ENCODE results near the gene LUC7L2. TPM values are rescaled to one million over a fixed set of nuclear protein-coding genes. Genes with fewer than 3 reads are reported as not detected.
A peak's percentile ranks its signal among the peaks of the same experiment; 100 is the strongest.

Gene LUC7L2
- total RNA-seq, 1 donor from 2014 or later: 87.8 TPM

DNA sequence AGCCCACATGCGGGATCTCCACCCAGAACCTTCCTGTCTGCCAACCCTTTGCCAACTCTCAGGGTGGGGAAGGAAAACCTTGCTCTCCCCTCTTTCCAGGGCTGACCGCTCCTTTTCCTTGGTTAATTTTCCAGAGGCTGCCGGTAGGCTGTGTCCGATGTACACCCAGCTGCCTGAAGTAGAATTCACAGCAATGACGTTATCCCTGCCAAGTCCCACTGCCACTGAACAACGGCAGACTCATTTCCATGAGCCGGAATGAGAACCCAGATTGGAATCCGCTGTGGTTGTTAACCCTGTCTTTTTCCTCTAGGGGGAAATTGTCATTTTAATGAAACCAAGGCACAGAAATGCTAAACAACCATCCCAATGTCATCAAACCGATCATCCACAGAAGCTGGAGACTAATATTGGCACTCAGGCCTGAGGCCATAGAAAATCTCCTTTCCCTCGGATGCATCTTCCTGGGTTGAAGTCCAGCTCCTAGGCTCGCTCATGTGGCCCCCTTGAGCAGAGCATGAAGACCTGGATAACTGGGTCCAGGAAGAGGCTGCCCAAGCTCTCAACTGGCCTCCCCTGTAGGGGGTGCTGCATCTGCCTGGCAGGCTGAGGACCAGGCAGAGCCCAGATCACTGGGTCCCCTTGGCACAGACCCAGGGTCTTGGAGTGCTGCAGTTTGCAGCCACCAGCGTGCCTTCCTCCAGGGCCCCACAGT, 93.4 kb downstream of the LUC7L2 start:
- Mint-ChIP-seq H3K9me3 (ENCODE audit: unreplicated experiment) (no peaks in the 10 kb centered on the region), H3K4me3 (ENCODE audit: unreplicated experiment) (no peak overlapping the region), H3K4me1 (ENCODE audit: low read depth, unreplicated experiment) (peaks cover 9% of the 10 kb centered on the region), H3K27ac (ENCODE audit: unreplicated experiment) (no peak overlapping the region), H3K36me3 (ENCODE audit: low read depth, unreplicated experiment) (no peaks in the 10 kb centered on the region), H3K27me3 (ENCODE audit: low read depth, unreplicated experiment) (no peaks in the 10 kb centered on the region)
- H3K9me3 ChIP-seq (ENCODE audit: insufficient read depth, low read depth, low read length): no peaks in the 10 kb centered on the region
- H4K20me1 ChIP-seq (ENCODE audit: insufficient read depth, low read length): no peaks in the 10 kb centered on the region
- H3K27me3 ChIP-seq (ENCODE audit: insufficient read depth, low read length): no peaks in the 10 kb centered on the region
- peak; percentile 85 for DNase-seq (ENCODE audit: low read depth)
- peak overlapping the region; percentile 30 for H2AFZ ChIP-seq (ENCODE audit: low read depth, low read length)
- H3K79me2 ChIP-seq (ENCODE audit: insufficient read depth, low read length): no peaks in the 10 kb centered on the region
- H3K36me3 ChIP-seq (ENCODE audit: insufficient read depth, low read length): no peaks in the 10 kb centered on the region
- no peak for FAIRE-seq
- H3K4me1 ChIP-seq (ENCODE audit: insufficient read depth, low read length): peaks cover 29% of the 10 kb centered on the region
- TF ChIP-seq, protein P1, sequence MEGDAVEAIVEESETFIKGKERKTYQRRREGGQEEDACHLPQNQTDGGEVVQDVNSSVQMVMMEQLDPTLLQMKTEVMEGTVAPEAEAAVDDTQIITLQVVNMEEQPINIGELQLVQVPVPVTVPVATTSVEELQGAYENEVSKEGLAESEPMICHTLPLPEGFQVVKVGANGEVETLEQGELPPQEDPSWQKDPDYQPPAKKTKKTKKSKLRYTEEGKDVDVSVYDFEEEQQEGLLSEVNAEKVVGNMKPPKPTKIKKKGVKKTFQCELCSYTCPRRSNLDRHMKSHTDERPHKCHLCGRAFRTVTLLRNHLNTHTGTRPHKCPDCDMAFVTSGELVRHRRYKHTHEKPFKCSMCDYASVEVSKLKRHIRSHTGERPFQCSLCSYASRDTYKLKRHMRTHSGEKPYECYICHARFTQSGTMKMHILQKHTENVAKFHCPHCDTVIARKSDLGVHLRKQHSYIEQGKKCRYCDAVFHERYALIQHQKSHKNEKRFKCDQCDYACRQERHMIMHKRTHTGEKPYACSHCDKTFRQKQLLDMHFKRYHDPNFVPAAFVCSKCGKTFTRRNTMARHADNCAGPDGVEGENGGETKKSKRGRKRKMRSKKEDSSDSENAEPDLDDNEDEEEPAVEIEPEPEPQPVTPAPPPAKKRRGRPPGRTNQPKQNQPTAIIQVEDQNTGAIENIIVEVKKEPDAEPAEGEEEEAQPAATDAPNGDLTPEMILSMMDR (IDR thresholded peaks at IDR 0.05; ENCODE audit: insufficient read depth, low read depth, low read length): peak; percentile 22
- TF ChIP-seq EZH2 (IDR thresholded peaks at IDR 0.05; ENCODE audit: insufficient read depth, low read length): no peak
- H3K9ac ChIP-seq (ENCODE audit: low read length): peak overlapping the region; percentile 24
- peak overlapping the region; percentile 37 for H3K4me2 ChIP-seq (ENCODE audit: low read length)
- H3K27ac ChIP-seq (ENCODE audit: low read depth, low read length): peak overlapping the region; percentile 69
- H3K4me3 ChIP-seq (ENCODE audit: insufficient read depth, low read depth, low read length): no peak overlapping the region

DNA sequence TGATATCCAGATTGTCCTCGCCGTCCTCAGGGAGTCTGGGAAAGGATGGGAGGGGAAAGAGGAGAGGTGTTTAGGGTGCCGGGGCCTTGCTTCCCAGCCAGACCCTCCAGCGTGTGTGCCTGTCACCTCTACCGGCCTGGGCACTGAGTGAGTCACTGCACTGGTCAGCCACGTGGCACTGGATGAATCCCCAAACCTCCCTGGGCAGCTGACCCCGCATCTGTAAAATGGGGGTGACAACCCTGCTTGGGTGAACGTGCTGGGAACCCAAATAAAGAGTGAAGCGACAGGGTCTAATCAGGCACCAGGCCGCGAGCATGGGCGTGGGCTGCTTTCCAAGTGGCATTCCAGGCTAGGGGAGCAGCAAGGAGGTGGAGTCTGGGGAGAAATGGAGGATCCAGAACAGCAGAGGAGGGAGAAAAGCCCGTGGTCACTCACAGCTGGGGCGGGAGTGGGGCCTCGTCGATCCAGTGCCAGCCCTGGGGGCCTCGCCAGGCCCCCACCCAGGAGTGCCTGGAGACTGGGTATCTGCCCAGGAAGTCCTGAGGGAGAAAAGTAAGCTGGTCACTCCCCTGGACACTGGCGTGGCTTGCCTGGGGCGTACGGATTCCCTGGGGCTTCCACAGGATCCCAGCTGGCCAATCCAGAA, 94.1 kb downstream of the LUC7L2 start:
- H2AFZ ChIP-seq (ENCODE audit: low read depth, low read length): peak overlapping the region; percentile 30
- H4K20me1 ChIP-seq (ENCODE audit: insufficient read depth, low read length): no peaks in the 10 kb centered on the region
- peak overlapping the region; percentile 69 for H3K27ac ChIP-seq (ENCODE audit: low read depth, low read length)
- FAIRE-seq: no peak
- no peaks in the 10 kb centered on the region for H3K9me3 Mint-ChIP-seq (ENCODE audit: unreplicated experiment)
- no peaks in the 10 kb centered on the region for H3K27me3 ChIP-seq (ENCODE audit: insufficient read depth, low read length)
- H3K9ac ChIP-seq (ENCODE audit: low read length): peak overlapping the region; percentile 24
- H3K36me3 Mint-ChIP-seq (ENCODE audit: low read depth, unreplicated experiment): no peaks in the 10 kb centered on the region
- no peak overlapping the region for H3K4me3 ChIP-seq (ENCODE audit: insufficient read depth, low read depth, low read length)
- H3K4me1 ChIP-seq (ENCODE audit: insufficient read depth, low read length): peaks cover 29% of the 10 kb centered on the region
- H3K9me3 ChIP-seq (ENCODE audit: insufficient read depth, low read depth, low read length): no peaks in the 10 kb centered on the region
- no peak overlapping the region for H3K4me3 Mint-ChIP-seq (ENCODE audit: unreplicated experiment)
- peak overlapping the region; percentile 37 for H3K4me2 ChIP-seq (ENCODE audit: low read length)
- H3K36me3 ChIP-seq (ENCODE audit: insufficient read depth, low read length): no peaks in the 10 kb centered on the region
- no peaks in the 10 kb centered on the region for H3K27me3 Mint-ChIP-seq (ENCODE audit: low read depth, unreplicated experiment)
- TF ChIP-seq EZH2 (IDR thresholded peaks at IDR 0.05; ENCODE audit: insufficient read depth, low read length): no peak
- TF ChIP-seq, protein P1 (IDR thresholded peaks at IDR 0.05; ENCODE audit: insufficient read depth, low read depth, low read length): no peak
- H3K79me2 ChIP-seq (ENCODE audit: insufficient read depth, low read length): no peaks in the 10 kb centered on the region
- no peak overlapping the region for H3K27ac Mint-ChIP-seq (ENCODE audit: unreplicated experiment)
- H3K4me1 Mint-ChIP-seq (ENCODE audit: low read depth, unreplicated experiment): peaks cover 9% of the 10 kb centered on the region
- peak; percentile 18 for DNase-seq (ENCODE audit: low read depth)

DNA sequence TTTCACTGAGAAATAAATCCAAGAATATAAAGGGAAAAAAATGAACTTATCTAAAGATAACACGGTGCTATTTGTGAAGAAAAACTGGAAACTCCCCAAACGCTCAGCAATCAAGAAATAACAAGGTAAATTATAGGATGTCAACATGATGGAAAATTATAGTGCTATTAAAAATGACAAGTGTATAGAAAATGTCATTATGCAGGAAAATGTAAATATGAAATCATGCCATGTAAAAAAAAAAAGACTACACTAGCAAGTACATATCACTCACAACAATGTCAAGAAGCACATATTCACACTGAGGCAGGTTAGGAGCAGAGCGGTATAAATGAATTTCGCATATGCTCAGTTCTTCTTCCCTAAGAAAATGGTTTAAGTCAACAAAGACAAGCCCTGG, 96.1 kb downstream of the LUC7L2 start:
- H3K4me3 Mint-ChIP-seq (ENCODE audit: unreplicated experiment): no peak overlapping the region
- no peaks in the 10 kb centered on the region for H3K79me2 ChIP-seq (ENCODE audit: insufficient read depth, low read length)
- no peak overlapping the region for H2AFZ ChIP-seq (ENCODE audit: low read depth, low read length)
- peaks cover 9% of the 10 kb centered on the region for H3K4me1 Mint-ChIP-seq (ENCODE audit: low read depth, unreplicated experiment)
- FAIRE-seq (no peak), DNase-seq (ENCODE audit: low read depth) (no peak)
- no peak overlapping the region for H3K4me2 ChIP-seq (ENCODE audit: low read length)
- no peaks in the 10 kb centered on the region for H3K36me3 Mint-ChIP-seq (ENCODE audit: low read depth, unreplicated experiment)
- no peaks in the 10 kb centered on the region for H3K27me3 Mint-ChIP-seq (ENCODE audit: low read depth, unreplicated experiment)
- H3K36me3 ChIP-seq (ENCODE audit: insufficient read depth, low read length): no peaks in the 10 kb centered on the region
- H3K9ac ChIP-seq (ENCODE audit: low read length): no peak overlapping the region
- no peak for TF ChIP-seq EZH2 (IDR thresholded peaks at IDR 0.05; ENCODE audit: insufficient read depth, low read length)
- TF ChIP-seq, protein P1 (IDR thresholded peaks at IDR 0.05; ENCODE audit: insufficient read depth, low read depth, low read length): no peak
- H3K4me1 ChIP-seq (ENCODE audit: insufficient read depth, low read length): peaks cover 29% of the 10 kb centered on the region
- no peaks in the 10 kb centered on the region for H3K27me3 ChIP-seq (ENCODE audit: insufficient read depth, low read length)
- no peaks in the 10 kb centered on the region for H4K20me1 ChIP-seq (ENCODE audit: insufficient read depth, low read length)
- H3K27ac Mint-ChIP-seq (ENCODE audit: unreplicated experiment): no peak overlapping the region
- no peaks in the 10 kb centered on the region for H3K9me3 Mint-ChIP-seq (ENCODE audit: unreplicated experiment)
- no peaks in the 10 kb centered on the region for H3K9me3 ChIP-seq (ENCODE audit: insufficient read depth, low read depth, low read length)
- no peak overlapping the region for H3K27ac ChIP-seq (ENCODE audit: low read depth, low read length)
- no peak overlapping the region for H3K4me3 ChIP-seq (ENCODE audit: insufficient read depth, low read depth, low read length)
